ENCODE results near the gene AGXT2.

The AGXT2 gene

GRCh38 chr5:35042781-35043180 lies 5.0 kb downstream of the AGXT2 start:
- WGBS = 86% methylated on average over 1 of the region's 4 CpGs

GRCh38 chr5:35041261-35041660 lies 6.5 kb downstream of the AGXT2 start:
- H4K91ac ChIP-seq (ENCODE audit: low read length) = no peak overlapping the region
- no peak overlapping the region for H3K18ac ChIP-seq (ENCODE audit: low read depth in 1 of 2, low read length in 2 of 2)
- H3K4ac ChIP-seq (ENCODE audit: low read depth in 1 of 2, low read length in 2 of 2) = no peak overlapping the region
- H3K9me3 ChIP-seq (ENCODE audit: control insufficient read depth, low read length) = no peaks in the 10 kb centered on the region
- no peak overlapping the region for H2AFZ ChIP-seq (ENCODE audit: low read depth, low read length)
- H2BK12ac ChIP-seq (ENCODE audit: low read length in 2 of 2) = no peak overlapping the region
- H4K8ac ChIP-seq (ENCODE audit: low read length) = no peak overlapping the region
- no peak overlapping the region for H3K27ac ChIP-seq (ENCODE audit: low read length, poor library complexity, severe bottlenecking)
- no peak for DNase-seq
- WGBS = 80% methylated on average over 1 of the region's 3 CpGs
- H3K14ac ChIP-seq (ENCODE audit: low read length in 2 of 2) = no peak overlapping the region
- no peak overlapping the region for H2BK120ac ChIP-seq (ENCODE audit: low read depth, low read length)
- H2AK5ac ChIP-seq (ENCODE audit: low read length, severe bottlenecking) = no peak overlapping the region
- H3K4me2 ChIP-seq (ENCODE audit: low read length, poor library complexity, severe bottlenecking) = no peak overlapping the region
- H3K4me1 ChIP-seq (ENCODE audit: control insufficient read depth, insufficient read depth, low read depth, low read length) = no peaks in the 10 kb centered on the region
- H3K36me3 ChIP-seq (ENCODE audit: control insufficient read depth in 1 of 2, insufficient read depth in 2 of 2, low read depth in 1 of 2, low read length in 2 of 2) = no peaks in the 10 kb centered on the region
- H3K79me1 ChIP-seq (replicated peaks; ENCODE audit: low read length, poor library complexity, severe bottlenecking) = no peaks in the 10 kb centered on the region
- H2BK5ac ChIP-seq (ENCODE audit: low read depth, low read length, poor library complexity, severe bottlenecking) = no peak overlapping the region
- H3K23ac ChIP-seq (ENCODE audit: low read length in 2 of 2) = no peak overlapping the region
- no peak overlapping the region for H3K4me3 ChIP-seq (ENCODE audit: insufficient read depth in 1 of 2, low read depth in 1 of 2, low read length in 2 of 2)
- H3K27me3 ChIP-seq (ENCODE audit: control insufficient read depth in 1 of 2, insufficient read depth in 1 of 2, low read length in 2 of 2) = peaks cover 0 to 21% of the 10 kb centered on the region in 2 experiments
- peak overlapping the region; percentile 34 for H3K9ac ChIP-seq (ENCODE audit: low read length)
- H2BK15ac ChIP-seq (ENCODE audit: low read depth, poor library complexity, severe bottlenecking) = no peak overlapping the region

More at GRCh38 chr5:35042781-35043180, 5.0 kb downstream of the AGXT2 start:
- H3K23ac ChIP-seq (ENCODE audit: low read length in 2 of 2) = no peak overlapping the region
- H3K4me1 ChIP-seq (ENCODE audit: control insufficient read depth, insufficient read depth, low read depth, low read length) = no peaks in the 10 kb centered on the region
- H3K4me3 ChIP-seq (ENCODE audit: insufficient read depth in 1 of 2, low read depth in 1 of 2, low read length in 2 of 2) = no peak overlapping the region
- H3K27ac ChIP-seq (ENCODE audit: low read length, poor library complexity, severe bottlenecking) = no peak overlapping the region
- H3K18ac ChIP-seq (ENCODE audit: low read depth in 1 of 2, low read length in 2 of 2) = no peak overlapping the region
- no peak overlapping the region for H3K14ac ChIP-seq (ENCODE audit: low read length in 2 of 2)
- H4K91ac ChIP-seq (ENCODE audit: low read length) = no peak overlapping the region
- H3K9ac ChIP-seq (ENCODE audit: low read length) = no peak overlapping the region
- H2BK5ac ChIP-seq (ENCODE audit: low read depth, low read length, poor library complexity, severe bottlenecking) = no peak overlapping the region
- no peak overlapping the region for H2BK120ac ChIP-seq (ENCODE audit: low read depth, low read length)
- peaks cover 0 to 14% of the 10 kb centered on the region in 2 experiments for H3K27me3 ChIP-seq (ENCODE audit: control insufficient read depth in 1 of 2, insufficient read depth in 1 of 2, low read length in 2 of 2)
- H2BK15ac ChIP-seq (ENCODE audit: low read depth, poor library complexity, severe bottlenecking) = no peak overlapping the region
- no peak overlapping the region for H4K8ac ChIP-seq (ENCODE audit: low read length)
- no peak overlapping the region for H3K4me2 ChIP-seq (ENCODE audit: low read length, poor library complexity, severe bottlenecking)
- H2AK5ac ChIP-seq (ENCODE audit: low read length, severe bottlenecking) = no peak overlapping the region
- DNase-seq = no peak
- H2AFZ ChIP-seq (ENCODE audit: low read depth, low read length) = no peak overlapping the region
- no peak overlapping the region for H2BK12ac ChIP-seq (ENCODE audit: low read length in 2 of 2)
- H3K36me3 ChIP-seq (ENCODE audit: control insufficient read depth in 1 of 2, insufficient read depth in 2 of 2, low read depth in 1 of 2, low read length in 2 of 2) = no peaks in the 10 kb centered on the region
- H3K4ac ChIP-seq (ENCODE audit: low read depth in 1 of 2, low read length in 2 of 2) = no peak overlapping the region
- H3K79me1 ChIP-seq (replicated peaks; ENCODE audit: low read length, poor library complexity, severe bottlenecking) = no peaks in the 10 kb centered on the region
- H3K9me3 ChIP-seq (ENCODE audit: control insufficient read depth, low read length) = no peaks in the 10 kb centered on the region

DNA sequence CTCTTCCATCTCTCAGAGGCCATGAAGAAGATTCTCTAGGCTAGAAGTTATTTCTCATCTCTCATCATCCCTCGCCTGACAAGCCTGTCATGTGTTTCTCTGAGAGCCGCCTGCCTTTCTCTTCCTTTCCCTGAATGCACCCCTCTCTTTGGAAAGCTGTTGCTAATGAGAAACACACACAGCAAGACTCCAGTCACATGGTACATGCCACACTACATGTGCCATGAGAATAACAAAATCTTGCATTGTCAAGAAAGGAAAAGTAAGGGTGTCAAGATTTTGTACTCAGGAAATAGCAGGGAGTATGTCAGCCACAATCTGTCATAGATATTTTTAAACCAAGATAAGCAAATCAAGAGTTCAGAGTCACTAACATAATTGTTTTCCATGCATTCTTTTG lies 8.9 kb downstream of the AGXT2 start:
- no peak overlapping the region for H3K18ac ChIP-seq (ENCODE audit: low read depth in 1 of 2, low read length in 2 of 2)
- no peak overlapping the region for H2BK12ac ChIP-seq (ENCODE audit: low read length in 2 of 2)
- H3K4me3 ChIP-seq (ENCODE audit: insufficient read depth in 1 of 2, low read depth in 1 of 2, low read length in 2 of 2) = no peak overlapping the region
- no peak overlapping the region for H3K27ac ChIP-seq (ENCODE audit: low read length, poor library complexity, severe bottlenecking)
- no peaks in the 10 kb centered on the region for H3K36me3 ChIP-seq (ENCODE audit: control insufficient read depth in 1 of 2, insufficient read depth in 2 of 2, low read depth in 1 of 2, low read length in 2 of 2)
- no peak overlapping the region for H2AK5ac ChIP-seq (ENCODE audit: low read length, severe bottlenecking)
- H3K79me1 ChIP-seq (replicated peaks; ENCODE audit: low read length, poor library complexity, severe bottlenecking) = no peaks in the 10 kb centered on the region
- no peak overlapping the region for H2BK5ac ChIP-seq (ENCODE audit: low read depth, low read length, poor library complexity, severe bottlenecking)
- no peak overlapping the region for H4K8ac ChIP-seq (ENCODE audit: low read length)
- no peak overlapping the region for H2AFZ ChIP-seq (ENCODE audit: low read depth, low read length)
- no peak overlapping the region for H2BK15ac ChIP-seq (ENCODE audit: low read depth, poor library complexity, severe bottlenecking)
- H3K9ac ChIP-seq (ENCODE audit: low read length) = no peak overlapping the region
- no peak overlapping the region for H3K4ac ChIP-seq (ENCODE audit: low read depth in 1 of 2, low read length in 2 of 2)
- H2BK120ac ChIP-seq (ENCODE audit: low read depth, low read length) = no peak overlapping the region
- H3K14ac ChIP-seq (ENCODE audit: low read length in 2 of 2) = no peak overlapping the region
- H3K9me3 ChIP-seq (ENCODE audit: control insufficient read depth, low read length) = no peaks in the 10 kb centered on the region
- no peak overlapping the region for H3K4me2 ChIP-seq (ENCODE audit: low read length, poor library complexity, severe bottlenecking)
- H3K4me1 ChIP-seq (ENCODE audit: control insufficient read depth, insufficient read depth, low read depth, low read length) = no peaks in the 10 kb centered on the region
- no peak overlapping the region for H4K91ac ChIP-seq (ENCODE audit: low read length)
- H3K27me3 ChIP-seq (ENCODE audit: control insufficient read depth in 1 of 2, insufficient read depth in 1 of 2, low read length in 2 of 2) = peaks cover 0 to 21% of the 10 kb centered on the region in 2 experiments
- DNase-seq = no peak
- H3K23ac ChIP-seq (ENCODE audit: low read length in 2 of 2) = no peak overlapping the region
- 82% methylated on average over 2 of the region's 2 CpGs for WGBS

DNA sequence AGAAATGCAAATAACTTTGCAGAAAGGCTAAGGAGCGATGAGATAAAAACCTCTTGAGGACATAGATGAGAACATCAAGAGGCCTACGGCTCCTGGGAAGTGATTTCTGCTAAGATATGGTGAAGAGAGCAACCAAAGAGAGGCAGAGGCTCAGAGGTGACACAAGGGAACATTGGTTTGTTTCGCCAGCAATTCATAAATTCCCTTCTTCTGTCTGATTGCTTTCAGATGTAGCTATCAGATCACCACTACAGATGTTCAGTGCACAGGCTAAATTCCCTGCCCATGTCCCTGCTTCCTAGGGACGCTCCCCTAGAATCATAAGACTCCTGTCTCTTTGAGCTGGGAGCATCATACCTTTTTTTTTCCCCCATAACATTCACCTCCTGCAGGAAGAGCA lies 11.2 kb downstream of the AGXT2 start:
- no peak overlapping the region for H3K23ac ChIP-seq (ENCODE audit: low read length in 2 of 2)
- H3K9me3 ChIP-seq (ENCODE audit: control insufficient read depth, low read length) = no peaks in the 10 kb centered on the region
- DNase-seq = no peak
- H2AK5ac ChIP-seq (ENCODE audit: low read length, severe bottlenecking) = no peak overlapping the region
- H3K9ac ChIP-seq (ENCODE audit: low read length) = no peak overlapping the region
- no peaks in the 10 kb centered on the region for H3K79me1 ChIP-seq (replicated peaks; ENCODE audit: low read length, poor library complexity, severe bottlenecking)
- H3K4me1 ChIP-seq (ENCODE audit: control insufficient read depth, insufficient read depth, low read depth, low read length) = no peaks in the 10 kb centered on the region
- H4K91ac ChIP-seq (ENCODE audit: low read length) = no peak overlapping the region
- no peak overlapping the region for H2BK15ac ChIP-seq (ENCODE audit: low read depth, poor library complexity, severe bottlenecking)
- H3K36me3 ChIP-seq (ENCODE audit: control insufficient read depth in 1 of 2, insufficient read depth in 2 of 2, low read depth in 1 of 2, low read length in 2 of 2) = no peaks in the 10 kb centered on the region
- H4K8ac ChIP-seq (ENCODE audit: low read length) = no peak overlapping the region
- H3K27ac ChIP-seq (ENCODE audit: low read length, poor library complexity, severe bottlenecking) = no peak overlapping the region
- H3K4me2 ChIP-seq (ENCODE audit: low read length, poor library complexity, severe bottlenecking) = no peak overlapping the region
- no peak overlapping the region for H2BK120ac ChIP-seq (ENCODE audit: low read depth, low read length)
- WGBS = 76% methylated on average over 4 of the region's 4 CpGs
- no peak overlapping the region for H2BK5ac ChIP-seq (ENCODE audit: low read depth, low read length, poor library complexity, severe bottlenecking)
- no peak overlapping the region for H3K14ac ChIP-seq (ENCODE audit: low read length in 2 of 2)
- no peak overlapping the region for H2BK12ac ChIP-seq (ENCODE audit: low read length in 2 of 2)
- H3K4me3 ChIP-seq (ENCODE audit: insufficient read depth in 1 of 2, low read depth in 1 of 2, low read length in 2 of 2) = no peak overlapping the region
- H2AFZ ChIP-seq (ENCODE audit: low read depth, low read length) = no peak overlapping the region
- H3K27me3 ChIP-seq (ENCODE audit: control insufficient read depth in 1 of 2, insufficient read depth in 1 of 2, low read length in 2 of 2) = peaks cover 0 to 24% of the 10 kb centered on the region in 2 experiments
- H3K18ac ChIP-seq (ENCODE audit: low read depth in 1 of 2, low read length in 2 of 2) = no peak overlapping the region
- H3K4ac ChIP-seq (ENCODE audit: low read depth in 1 of 2, low read length in 2 of 2) = no peak overlapping the region
